Measurements from ENCODE around the gene CD99L2.

The CD99L2 gene

DNA sequence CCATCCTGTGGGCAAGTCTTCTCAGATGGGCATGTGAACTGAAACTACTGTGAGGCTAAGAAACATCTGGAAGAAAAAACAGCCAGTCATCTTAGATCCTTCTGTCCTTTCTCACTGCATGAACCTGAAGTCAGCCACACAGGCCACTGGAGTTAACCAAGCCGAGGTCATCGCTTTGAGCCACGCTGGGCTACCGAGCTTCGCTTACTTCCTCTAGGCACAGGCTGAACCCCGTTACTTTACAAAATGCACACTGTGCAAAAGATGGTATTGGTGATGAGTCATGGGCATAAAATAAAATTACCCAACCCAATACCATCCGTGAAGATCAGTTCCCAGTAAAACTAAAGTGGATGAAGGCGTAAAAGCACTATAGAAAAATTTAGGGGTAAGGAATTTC is 119.1 kb downstream of the CD99L2 start:
- no peak for DNase-seq

GRCh38 chrX:150777328-150777992 is 121.0 kb downstream of the CD99L2 start:
- DNase-seq, result no peak

GRCh38 chrX:150775569-150776350 is 122.7 kb downstream of the CD99L2 start:
- DNase-seq, result no peak

DNA sequence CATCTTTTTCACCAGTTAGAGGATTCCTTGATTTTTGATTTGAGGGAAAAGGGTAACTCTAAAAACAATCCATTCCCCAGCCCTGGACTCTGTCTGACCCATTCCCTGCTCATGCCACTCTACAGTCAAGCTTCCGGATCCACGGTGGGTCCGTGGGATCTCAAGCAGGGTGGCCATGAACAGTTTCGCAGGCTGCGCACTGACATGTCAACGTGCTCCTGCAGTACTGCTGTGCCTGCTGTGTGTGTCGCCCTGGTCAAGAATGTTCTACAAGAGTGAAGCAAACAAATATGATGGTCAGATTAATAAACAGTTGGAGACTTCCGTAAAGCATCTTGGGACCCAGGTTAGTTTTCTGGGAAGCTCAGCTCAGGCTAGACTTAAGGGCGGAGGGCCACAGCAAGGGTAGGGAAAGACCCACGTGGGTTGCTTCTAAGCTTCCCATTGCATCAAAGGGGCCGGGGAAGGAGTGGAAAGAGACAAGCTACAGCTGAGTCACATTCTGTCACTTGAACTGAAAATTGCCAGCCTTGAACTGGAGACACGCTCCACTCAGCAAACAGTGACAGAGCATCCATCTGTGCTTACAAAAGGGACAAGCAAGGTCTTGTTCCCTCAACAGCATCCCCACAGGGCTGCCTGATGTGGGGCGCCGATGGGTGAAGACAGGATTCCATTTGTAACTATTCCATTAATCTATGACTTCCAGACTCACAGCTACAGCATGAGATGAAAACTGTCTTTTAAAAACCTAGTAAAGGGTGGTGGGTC is 123.5 kb downstream of the CD99L2 start:
- DNase-seq, result no peak

GRCh38 chrX:150773634-150774033 is 124.8 kb downstream of the CD99L2 start:
- DNase-seq, result no peak

- no peak for DNase-seq
These were observed 125.4 kb downstream of the CD99L2 start for GRCh38 chrX:150773117-150773516.

- DNase-seq, result peak; percentile 9 to 73 (median 53)
These were observed 126.1 kb downstream of the CD99L2 start for GRCh38 chrX:150772150-150772970.

DNA sequence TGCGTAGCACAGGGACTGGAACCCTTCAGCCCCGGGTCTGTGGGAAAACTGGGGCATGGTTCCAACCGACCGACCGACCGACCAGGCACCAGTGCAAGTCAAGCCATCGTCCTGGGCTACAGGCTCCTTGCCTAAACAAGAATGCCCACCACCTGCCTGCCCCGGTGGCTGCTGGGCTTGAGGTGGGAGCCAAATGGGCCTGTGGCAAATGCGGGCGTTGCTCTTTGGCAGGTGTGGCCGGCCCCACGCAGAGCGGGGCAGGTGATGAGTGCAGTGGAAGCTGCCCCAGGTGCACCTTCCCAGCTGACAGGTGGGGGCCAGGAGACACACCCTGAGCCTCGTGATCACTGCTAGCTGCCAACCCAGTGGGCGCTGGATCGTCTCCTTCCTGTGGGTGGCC is 127.4 kb downstream of the CD99L2 start:
- no peak for DNase-seq

GRCh38 chrX:150770623-150771022 is 127.8 kb downstream of the CD99L2 start:
- no peak for DNase-seq

DNA sequence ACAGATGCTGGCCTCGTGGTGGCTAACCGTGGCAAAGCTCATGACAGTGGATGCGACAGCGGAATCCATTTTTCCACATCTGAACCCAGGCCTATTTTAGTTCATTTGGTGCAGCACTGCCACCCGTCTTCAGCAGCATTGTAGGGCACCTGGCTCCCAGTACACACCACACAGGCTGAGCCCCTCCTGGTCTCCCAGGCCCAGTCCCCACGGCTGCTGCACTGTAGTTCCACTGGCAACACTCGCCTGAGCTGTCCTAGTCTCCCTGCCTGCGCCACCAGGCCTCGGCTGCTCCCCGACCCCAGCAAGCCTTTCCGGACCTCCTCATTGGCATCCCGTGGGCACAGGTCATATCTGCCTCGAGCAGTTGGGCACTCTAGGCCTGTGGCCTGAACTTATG is 129.1 kb downstream of the CD99L2 start:
- no peak for DNase-seq

DNA sequence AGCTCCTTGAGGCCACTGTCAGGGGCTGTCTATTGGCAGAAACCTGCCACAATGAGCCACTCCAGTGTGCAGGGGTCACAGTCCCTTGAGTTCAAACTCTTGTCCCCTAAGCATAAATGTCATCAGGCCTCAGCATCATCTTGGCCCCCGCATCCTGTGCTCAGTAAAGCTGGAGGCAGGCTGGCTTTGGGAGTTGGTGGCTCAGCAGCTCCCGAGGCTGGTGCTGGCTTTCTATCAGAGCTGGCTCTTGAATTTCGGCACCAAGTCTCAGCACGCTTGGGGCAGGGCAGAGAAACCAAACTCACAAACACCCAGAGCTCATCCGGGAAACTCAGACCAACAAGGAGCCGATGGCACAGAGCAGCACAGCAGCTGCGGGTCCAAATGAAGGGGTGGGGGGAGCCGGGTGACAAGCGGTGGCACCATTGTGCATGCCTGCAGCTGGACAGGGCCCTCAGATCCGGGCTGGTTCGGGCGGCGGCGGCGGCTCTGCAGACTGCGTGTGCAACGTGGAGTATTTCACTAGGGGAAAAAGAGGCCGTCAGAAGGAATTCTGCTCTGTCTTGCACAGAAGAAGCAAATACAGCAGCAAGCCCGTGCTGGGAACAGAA is 129.8 kb downstream of the CD99L2 start:
- no peak for DNase-seq

DNA sequence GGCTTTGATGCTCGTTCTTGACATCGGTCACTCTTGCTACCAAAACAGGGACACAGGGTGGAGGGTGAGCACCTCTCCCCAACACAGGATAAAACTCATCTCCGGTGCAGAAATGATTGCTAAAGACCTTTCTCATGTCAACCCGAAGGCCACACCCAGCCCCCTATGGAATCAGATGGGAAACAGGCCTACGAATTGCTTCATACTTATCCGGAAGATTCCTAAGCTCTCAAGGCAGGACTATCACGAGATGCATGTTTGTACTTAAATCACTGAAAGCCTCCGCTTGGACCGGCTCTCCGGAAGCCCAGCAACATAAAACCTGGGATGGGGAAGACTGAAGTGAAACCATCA is 130.4 kb downstream of the CD99L2 start:
- no peak for DNase-seq

DNA sequence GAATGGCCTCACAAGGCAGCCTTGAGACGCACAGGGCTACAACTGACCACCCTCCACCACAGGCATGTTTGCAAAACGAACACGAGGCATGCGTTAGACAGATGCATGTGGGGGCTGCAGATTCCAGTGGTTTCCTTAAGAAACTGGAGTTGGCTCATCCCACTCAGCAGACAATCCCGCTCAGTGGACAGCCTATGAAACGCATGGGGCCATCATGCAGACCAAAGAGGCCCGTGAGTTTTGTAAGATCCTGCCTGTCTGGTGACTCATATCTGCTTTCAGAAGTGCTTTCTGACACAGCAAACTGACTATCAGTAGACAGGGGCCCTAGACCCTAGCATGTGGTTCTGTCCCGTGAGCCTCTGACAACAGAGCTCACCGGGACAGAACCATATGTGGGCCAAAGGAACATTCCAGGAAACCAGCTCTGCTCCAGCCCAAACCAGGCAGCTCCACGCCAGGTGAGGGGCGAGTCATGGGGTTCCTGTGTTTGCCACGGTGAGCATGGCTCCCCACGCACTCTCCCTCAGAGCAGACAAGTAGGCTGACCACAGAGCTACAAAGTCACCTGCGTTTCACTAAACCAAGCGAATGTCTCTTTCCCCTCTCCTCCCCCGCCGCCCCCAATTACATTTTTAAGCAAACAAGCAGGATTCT is 130.9 kb downstream of the CD99L2 start:
- no peak for DNase-seq

- DNase-seq, result no peak
These were observed 131.4 kb downstream of the CD99L2 start for GRCh38 chrX:150767045-150767395.

DNA sequence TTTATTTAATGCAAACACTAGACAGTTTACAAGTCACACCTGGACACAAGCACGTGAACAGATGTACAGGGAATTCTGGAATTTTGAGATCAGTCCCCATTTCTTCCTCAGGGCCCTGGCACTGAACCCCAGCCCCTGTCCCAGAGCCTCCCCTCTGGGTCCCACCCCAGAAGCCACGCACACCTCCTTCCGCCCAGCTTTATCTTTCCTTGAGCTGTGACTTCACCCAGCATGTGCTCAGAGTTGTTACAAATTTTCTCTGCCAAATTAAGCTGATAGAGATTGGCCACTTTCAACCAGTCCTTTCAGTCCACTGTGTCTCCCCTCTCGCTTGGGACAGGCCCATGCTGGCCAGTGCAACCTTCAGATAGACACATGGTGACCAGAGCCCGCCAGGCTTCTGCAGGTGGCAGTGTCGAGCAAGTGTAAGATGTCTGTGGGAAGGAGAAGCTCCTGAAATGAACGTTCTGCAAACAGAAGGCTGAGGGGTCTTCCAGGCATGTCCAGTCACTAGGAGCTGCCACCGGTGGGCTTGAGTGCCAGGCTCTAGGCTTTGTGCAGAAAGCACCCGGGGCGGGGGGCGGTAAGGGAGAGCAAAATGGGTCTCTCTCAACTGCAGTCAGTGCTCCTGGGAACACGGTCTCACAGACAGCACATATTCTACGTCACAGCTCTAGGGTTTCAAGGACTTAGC is 132.0 kb downstream of the CD99L2 start:
- DNase-seq, result no peak

- DNase-seq, result no peak
These were observed 132.6 kb downstream of the CD99L2 start for GRCh38 chrX:150765782-150766350.

GRCh38 chrX:150765237-150765636 is 133.2 kb downstream of the CD99L2 start:
- no peak for DNase-seq

DNA sequence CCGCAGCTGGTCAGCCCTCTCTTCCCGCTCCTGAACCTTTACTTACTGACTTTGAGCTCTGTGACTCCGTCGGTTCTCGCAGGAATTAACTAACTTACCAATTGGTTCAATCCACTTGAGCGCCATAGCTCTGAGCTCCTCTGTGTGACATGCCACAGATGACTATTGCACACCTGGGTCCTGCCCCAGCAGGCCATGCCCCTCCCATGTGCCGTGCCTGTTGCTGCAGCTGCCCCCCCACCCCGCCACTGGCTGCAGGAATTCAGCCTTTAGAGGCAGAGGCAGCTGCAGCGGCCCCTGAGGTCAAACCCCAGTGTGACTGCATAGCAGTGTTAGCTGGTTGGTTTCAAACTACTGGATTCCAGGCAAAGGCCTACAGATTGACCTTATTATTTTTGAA is 134.7 kb downstream of the CD99L2 start:
- no peak for DNase-seq

DNA sequence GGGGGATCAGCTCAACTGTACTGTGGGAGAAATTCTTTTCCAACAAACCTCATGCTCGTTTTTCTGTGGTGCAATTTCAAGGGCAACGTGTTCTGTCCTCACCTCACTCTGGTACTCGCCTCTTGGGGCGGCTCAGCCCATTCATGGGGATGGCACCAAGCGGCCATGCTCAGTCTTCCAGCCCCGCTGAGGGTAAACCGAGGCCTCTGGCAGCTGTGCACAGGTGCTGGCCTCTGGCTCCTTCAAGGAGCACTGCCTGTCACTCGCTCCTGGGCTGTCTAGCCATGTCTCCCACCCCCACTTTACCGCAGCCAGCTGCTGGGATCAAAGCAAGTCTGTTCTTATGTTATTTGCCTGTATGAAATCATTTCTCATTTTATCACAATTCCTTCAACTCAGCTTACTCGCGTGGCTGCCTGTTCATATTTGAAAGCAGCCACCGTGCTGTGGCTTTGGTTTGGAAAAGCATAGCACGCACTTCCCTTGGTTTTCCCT is 135.1 kb downstream of the CD99L2 start:
- no peak for DNase-seq

DNA sequence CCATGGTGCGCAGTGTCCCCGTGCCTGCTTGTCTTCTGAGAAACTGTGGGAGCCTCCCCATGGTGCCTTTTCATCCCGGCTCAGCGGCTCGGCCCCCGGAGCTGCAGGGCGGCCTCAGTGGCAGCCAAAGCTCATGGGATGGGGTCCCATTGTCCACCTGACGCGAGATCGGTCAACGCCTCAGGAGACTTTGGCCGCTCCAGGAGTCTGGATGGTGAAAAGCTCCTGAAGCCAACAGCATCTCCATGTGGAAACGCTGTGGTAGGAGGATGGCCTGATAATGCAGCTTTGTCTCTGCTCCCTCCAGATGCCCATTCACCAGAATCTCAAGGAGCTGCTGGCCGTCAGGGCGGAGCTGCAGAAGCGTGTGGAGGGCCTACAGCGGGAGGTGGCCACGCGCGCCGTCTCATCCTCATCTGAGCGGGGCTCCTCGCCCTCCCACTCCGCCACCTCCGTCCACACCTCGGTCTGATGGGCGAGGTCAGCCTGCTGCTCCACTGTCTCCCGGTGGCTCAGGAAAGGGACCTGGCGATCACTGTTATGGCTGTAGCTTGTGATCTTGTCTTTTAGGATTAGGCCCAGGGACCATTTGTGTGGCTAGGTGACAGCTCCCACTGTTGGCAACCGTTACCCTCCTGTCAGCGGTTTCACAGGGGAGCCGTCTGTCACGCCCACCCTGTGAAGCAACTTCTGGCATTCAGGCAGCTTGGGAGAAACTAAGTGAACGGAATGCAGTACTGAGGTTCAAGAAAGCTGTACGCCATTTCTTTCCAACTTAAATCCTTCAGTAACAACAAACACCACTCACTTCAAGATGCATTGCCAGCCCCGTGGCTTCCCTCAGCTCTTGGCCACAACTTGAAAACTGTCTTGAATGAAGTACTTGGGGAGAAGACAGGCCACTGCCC is 136.0 kb downstream of the CD99L2 start:
- no peak for DNase-seq
